HepG2 (cell line): Measurements from ENCODE around the gene PRKN. TPM values are rescaled to one million over a fixed set of nuclear protein-coding genes. Genes with fewer than 3 reads are reported as not detected.

Experiments used
- ATAC-seq: fragments of 200-7000 bp; cut with Tn5 transposase; 3 replicates; pipeline ENCODE4 v1.9.1; 2020; ENCODE audit warnings: mild to moderate bottlenecking, moderate library complexity
- BruUV-seq: library from RNA; stranded (reverse); fragments of 400-500 nt; replicated peaks from 2 replicates; lab custom pipeline; 2021; lab: Mats Ljungman, UMichigan
- CTCF ChIA-PET: fragments of 300-600 bp; formaldehyde crosslinking; extraction: SDS; loops from one replicate; lab custom pipeline; 2021; ENCODE audit warnings: low total read pairs, inconsistent platforms, low intra/inter-chr PET ratio; lab: Yijun Ruan, JAX
- POLR2A ChIA-PET: fragments of 350-600 bp; sonication (Branson Sonifier 250); formaldehyde crosslinking; loops from one replicate; lab custom pipeline; 2020; ENCODE audit warnings: antibody characterized with exemption, inconsistent platforms; lab: Yijun Ruan, JAX
- DNase-seq: peaks from one replicate; pipeline ENCODE4 v3.0.0-alpha.2; 2015; ENCODE audit warnings: low spot score
- FAIRE-seq: peaks from 3 replicates; lab custom pipeline; 2011; peaks lifted over from hg19 to GRCh38; lab: Jason Lieb, UNC
- H2AFZ ChIP-seq: one replicate; pipeline ENCODE4 v1.6.1; 2011; ENCODE audit warnings: low read length, inconsistent platforms
- H3K27ac ChIP-seq: fragments of 300-600 bp; 3 replicates; pipeline ENCODE4 v1.8.0; 2011; ENCODE audit warnings: mixed run types, mild to moderate bottlenecking, mixed read lengths, low read length, inconsistent platforms; ENCODE audit not compliant: insufficient read depth; ENCODE audit errors: extremely low read length
- H3K27me3 ChIP-seq, 2 experiments: fragments of 200-600 bp in 1 of 2; 2 replicates in 1 of 2; 3 replicates in 1 of 2; pipeline versions ENCODE4 v1.6.0 to v1.8.0; 2011; ENCODE audit warnings: low read length in 2 of 2, mild to moderate bottlenecking in 2 of 2, moderate library complexity in 2 of 2, inconsistent platforms in 1 of 2; ENCODE audit not compliant: insufficient read depth in 2 of 2, control insufficient read depth in 1 of 2
- H3K36me3 ChIP-seq, 2 experiments: fragments of 200-600 bp in 1 of 2; replicated peaks in 1 of 2; 2 replicates in 1 of 2; 3 replicates in 1 of 2; pipeline versions ENCODE4 v1.5.1 to v1.8.0; 2011; ENCODE audit warnings: low read length in 2 of 2, inconsistent platforms in 1 of 2; ENCODE audit not compliant: insufficient read depth in 2 of 2, control insufficient read depth in 1 of 2
- H3K4me1 ChIP-seq: 2 replicates; pipeline ENCODE4 v1.5.1; 2012; ENCODE audit warnings: low read length, inconsistent platforms; ENCODE audit not compliant: insufficient read depth
- H3K4me2 ChIP-seq: 2 replicates; pipeline ENCODE4 v1.6.0; 2011; ENCODE audit warnings: low read depth, low read length, inconsistent platforms
- H3K4me3 ChIP-seq, 3 experiments: fragments of 200-600 bp in 1 of 3; sonication (generic), shearing (Covaris generic) in 1 of 3; replicated peaks in 1 of 3; 2 replicates each; pipeline ENCODE4 v1.5.1; 2011 to 2016; ENCODE audit warnings: low read length in 3 of 3, inconsistent platforms in 2 of 3, low read depth in 2 of 3, mild to moderate bottlenecking in 2 of 3, control low read depth in 1 of 3, mixed read lengths in 1 of 3; ENCODE audit not compliant: insufficient read depth in 1 of 3
- H3K79me2 ChIP-seq: one replicate; pipeline ENCODE4 v1.6.1; 2011; ENCODE audit warnings: low read length, inconsistent platforms; ENCODE audit not compliant: insufficient read depth
- H3K9ac ChIP-seq: 2 replicates; pipeline ENCODE4 v1.6.0; 2011; ENCODE audit warnings: mild to moderate bottlenecking, low read depth, low read length, inconsistent platforms; ENCODE audit not compliant: insufficient read depth
- H3K9me3 ChIP-seq: 2 replicates; pipeline ENCODE4 v1.5.1; 2012; ENCODE audit warnings: mild to moderate bottlenecking, low read length
- H4K20me1 ChIP-seq: 2 replicates; pipeline ENCODE4 v1.6.0; 2011; ENCODE audit warnings: inconsistent platforms, mild to moderate bottlenecking, low read length, moderate library complexity; ENCODE audit not compliant: insufficient read depth
- CBX2 ChIP-seq, 2 experiments: fragments of 200-600 bp in 1 of 2; sonication (generic); formaldehyde crosslinking in 1 of 2; IDR thresholded peaks; 2 replicates each; pipeline versions ENCODE4 v1.7.0 to v1.8.1; 2018 to 2022; ENCODE audit warnings: low read depth in 2 of 2, low read length in 1 of 2, mild to moderate bottlenecking in 1 of 2, missing genetic modification reagents in 1 of 2
- EZH2 ChIP-seq: conservative IDR thresholded peaks from 2 replicates; pipeline ENCODE4 v1.6.1; 2012; ENCODE audit warnings: mild to moderate bottlenecking, low read depth, low read length, moderate library complexity
- FOXM1 ChIP-seq: sonication (generic); formaldehyde crosslinking; IDR thresholded peaks from 2 replicates; pipeline ENCODE4 v1.5.0; 2020; ENCODE audit warnings: missing genetic modification reagents
- NR2F6 ChIP-seq, 2 experiments: IDR thresholded peaks; 2 replicates each; pipeline ENCODE4 v1.6.1; 2016; ENCODE audit warnings: antibody characterized with exemption in 1 of 2, mild to moderate bottlenecking in 1 of 2
- PCBP1 ChIP-seq: fragments of 200-400 bp; formaldehyde crosslinking; IDR thresholded peaks from 2 replicates; pipeline ENCODE4 v1.6.1; 2017; ENCODE audit warnings: mild to moderate bottlenecking, low read depth, low read length, borderline replicate concordance
- POLR2AphosphoS5 ChIP-seq: IDR thresholded peaks from 2 replicates; pipeline ENCODE4 v1.6.1; 2012; ENCODE audit warnings: low read depth, low read length
- SALL1 ChIP-seq: sonication (generic); formaldehyde crosslinking; IDR thresholded peaks from 2 replicates; pipeline ENCODE4 v1.8.0; 2022; ENCODE audit warnings: mild to moderate bottlenecking, missing genetic modification reagents
- SKIL ChIP-seq: sonication (generic); formaldehyde crosslinking; IDR thresholded peaks from 2 replicates; pipeline ENCODE4 v1.8.0; 2022; ENCODE audit warnings: missing genetic modification reagents, mild to moderate bottlenecking, moderate library complexity, borderline replicate concordance
- TFAP4 ChIP-seq: sonication (generic); IDR thresholded peaks from 2 replicates; pipeline ENCODE4 v1.6.1; 2016; ENCODE audit warnings: low read depth, borderline replicate concordance
- TSC22D2 ChIP-seq: sonication (generic); formaldehyde crosslinking; IDR thresholded peaks from 2 replicates; pipeline ENCODE4 v1.5.1; 2020; ENCODE audit warnings: missing genetic modification reagents, mild to moderate bottlenecking, borderline replicate concordance
- ZFY ChIP-seq: sonication (generic); formaldehyde crosslinking; IDR thresholded peaks from 2 replicates; pipeline ENCODE4 v1.4.0; 2020; ENCODE audit warnings: missing genetic modification reagents
- ZNF572 ChIP-seq: sonication (generic); formaldehyde crosslinking; IDR thresholded peaks from 2 replicates; pipeline ENCODE4 v1.5.1; 2020; ENCODE audit warnings: mild to moderate bottlenecking, missing genetic modification reagents
- ZNF580 ChIP-seq: IDR thresholded peaks from 2 replicates; pipeline ENCODE4 v1.6.1; 2016; ENCODE audit warnings: low read depth, borderline replicate concordance
- ZNF784 ChIP-seq: sonication (generic); formaldehyde crosslinking; IDR thresholded peaks from 2 replicates; pipeline ENCODE4 v1.5.1; 2020; ENCODE audit warnings: missing genetic modification reagents, mild to moderate bottlenecking, borderline replicate concordance
- ZNF850 ChIP-seq: sonication (generic); formaldehyde crosslinking; conservative IDR thresholded peaks from 2 replicates; pipeline ENCODE4 v1.9.0; 2021; ENCODE audit warnings: mild to moderate bottlenecking, missing genetic modification reagents
- WGBS: methylation state at CpG from one replicate; pipeline ENCODE4 v1.1.6; 2017; ENCODE audit warnings: low lambda C conversion rate; 5-methylcytosine and 5-hydroxymethylcytosine counted together
- in situ Hi-C: cut with HindIII; loops from 2 replicates; pipeline ENCODE4 v1.10.0; 2017; ENCODE audit warnings: low pct_unique_long_range_greater_than_20kb; ENCODE audit not compliant: extremely low pct_ligation_motif_present
- intact Hi-C: fragments of 100-400 bp; cut with micrococcal nuclease; formaldehyde crosslinking; loops from one replicate; pipeline ENCODE4 v1.10.0; 2022; ENCODE audit not compliant: unreplicated experiment
- polyA plus RNA-seq, 8 experiments: library from polyadenylated mRNA; depleted of rRNA in 3 of 8; stranded (reverse) in 7 of 8; unstranded in 1 of 8; fragments of >200 nt; fragmentation: Illumina TruSeq in 4 of 8; extraction: Trizol in 4 of 8; gene quantifications; 2 replicates each; pipeline versions ENCODE4 v1.2.1 to v1.2.3, GENCODE V29; 2011 to 2016; ENCODE audit warnings: low read depth in 4 of 8, missing spikeins in 1 of 8, mixed read lengths in 1 of 8; ENCODE audit not compliant: insufficient read depth in 1 of 8
- total RNA-seq, 5 experiments: library from RNA; depleted of rRNA; stranded (reverse); fragments of >200 nt; fragmentation: Illumina TruSeq; extraction: Trizol; gene quantifications; 2 replicates each; pipeline ENCODE4 v1.2.3, GENCODE V29; 2016; ENCODE audit warnings: low read depth in 1 of 5
- TF ChIP-seq, protein P1 (sequence below): sonication (generic); formaldehyde crosslinking; IDR thresholded peaks from 2 replicates; pipeline ENCODE4 v1.4.0; 2020; ENCODE audit warnings: mild to moderate bottlenecking, missing genetic modification reagents
- TF ChIP-seq, protein P2 (sequence below): sonication (generic); formaldehyde crosslinking; IDR thresholded peaks from 2 replicates; pipeline ENCODE4 v1.8.0; 2022; ENCODE audit warnings: low read depth, missing genetic modification reagents

Gene PRKN
- total and polyA plus RNA-seq, 2 of the 13 experiments (the other 11 are each of a cell fraction or from before 2014, with no cell fraction given), result 0.31 to 0.44 TPM

DNA sequence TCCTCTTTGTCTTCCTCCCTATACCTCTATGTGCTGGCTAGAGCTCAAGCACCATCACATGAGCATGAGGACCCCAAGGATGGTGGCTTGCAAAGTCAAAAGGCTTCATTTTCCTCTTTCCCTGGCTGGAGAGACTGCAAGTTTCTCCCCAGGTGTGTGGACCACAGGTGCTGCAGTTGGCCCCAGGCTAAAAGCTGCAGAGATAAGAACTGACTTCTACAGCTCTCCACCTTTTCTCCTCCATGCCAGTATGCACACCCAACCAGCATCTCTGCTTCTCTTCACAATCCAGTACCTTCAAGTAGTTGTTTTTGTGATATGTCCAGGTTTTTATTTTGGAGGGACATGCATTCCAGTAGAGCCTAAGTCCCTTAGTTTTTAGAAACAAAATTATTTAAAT is 29.1 kb downstream of the PRKN start (continued):
- TF ChIP-seq FOXM1 (CRISPR knock-in tag) (no peak), TSC22D2 (CRISPR knock-in tag) (no peak)
- TF ChIP-seq, protein P1, sequence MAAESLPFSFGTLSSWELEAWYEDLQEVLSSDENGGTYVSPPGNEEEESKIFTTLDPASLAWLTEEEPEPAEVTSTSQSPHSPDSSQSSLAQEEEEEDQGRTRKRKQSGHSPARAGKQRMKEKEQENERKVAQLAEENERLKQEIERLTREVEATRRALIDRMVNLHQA (CRISPR knock-in tag), result no peak

- H3K9ac ChIP-seq, result no peak overlapping the region
- H3K4me1 ChIP-seq, result no peaks in the 10 kb centered on the region
- ATAC-seq (no peak), DNase-seq (no peak), FAIRE-seq (no peak)
- H2AFZ ChIP-seq, result no peak overlapping the region
- H3K9me3 ChIP-seq, result no peaks in the 10 kb centered on the region
- H3K36me3 ChIP-seq, result no peaks in the 10 kb centered on the region
- no peaks in the 10 kb centered on the region for H3K79me2 ChIP-seq
- in situ Hi-C loops (no loop called here), intact Hi-C loops (no loop called here)
- H3K4me2 ChIP-seq, result no peak overlapping the region
- CTCF ChIA-PET, result no interaction called here
- WGBS, result 9% methylated on average over 1 of the region's 1 CpG
- H4K20me1 ChIP-seq, result no peaks in the 10 kb centered on the region
- BruUV-seq, result no TSS peak
- no peaks in the 10 kb centered on the region for H3K27me3 ChIP-seq
- POLR2A ChIA-PET, result no interaction called here
- no peak overlapping the region for H3K4me3 ChIP-seq
- H3K27ac ChIP-seq, result no peak overlapping the region
- TF ChIP-seq, protein P2, sequence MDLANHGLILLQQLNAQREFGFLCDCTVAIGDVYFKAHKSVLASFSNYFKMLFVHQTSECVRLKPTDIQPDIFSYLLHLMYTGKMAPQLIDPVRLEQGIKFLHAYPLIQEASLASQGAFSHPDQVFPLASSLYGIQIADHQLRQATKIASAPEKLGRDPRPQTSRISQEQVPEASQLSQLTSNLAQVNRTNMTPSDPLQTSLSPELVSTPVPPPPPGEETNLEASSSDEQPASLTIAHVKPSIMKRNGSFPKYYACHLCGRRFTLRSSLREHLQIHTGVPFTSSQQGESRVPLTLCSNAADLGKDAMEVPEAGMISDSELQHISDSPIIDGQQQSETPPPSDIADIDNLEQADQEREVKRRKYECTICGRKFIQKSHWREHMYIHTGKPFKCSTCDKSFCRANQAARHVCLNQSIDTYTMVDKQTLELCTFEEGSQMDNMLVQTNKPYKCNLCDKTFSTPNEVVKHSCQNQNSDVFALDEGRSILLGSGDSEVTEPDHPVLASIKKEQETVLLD (CRISPR knock-in tag), result no peak
- no peak for TF ChIP-seq POLR2AphosphoS5
- no peak for TF ChIP-seq EZH2
- no peak for TF ChIP-seq ZNF580
- TF ChIP-seq ZNF784 (CRISPR knock-in tag), result no peak
- TF ChIP-seq TFAP4, result no peak
- TF ChIP-seq SALL1 (CRISPR knock-in tag), result no peak
- no peak for TF ChIP-seq ZNF850 (CRISPR knock-in tag)
- no peak for TF ChIP-seq CBX2 (IDR thresholded peaks at IDR 0.05; ENCODE audit: low read depth, low read length)
- TF ChIP-seq CBX2 (CRISPR knock-in tag; IDR thresholded peaks at IDR 0.05; ENCODE audit: low read depth), result no peak
- no peak for TF ChIP-seq ZFY
- TF ChIP-seq SKIL (CRISPR knock-in tag), result no peak
- TF ChIP-seq ZNF572 (CRISPR knock-in tag), result no peak
- no peak for TF ChIP-seq PCBP1
- no peak for TF ChIP-seq NR2F6 (IDR thresholded peaks at IDR 0.05)
- no peak for TF ChIP-seq NR2F6 (CRISPR knock-in tag; IDR thresholded peaks at IDR 0.05)
Observed at GRCh38 chr6:162697872-162698403, 29.6 kb downstream of the PRKN start.
